Esophagus muscularis mucosa (tissue), 3 donors: ENCODE results near the gene MRPL9.

Experiments used
- CTCF ChIP-seq, 3 experiments: fragments of 200-600 bp in 2 of 3; fragments of 450-650 bp in 1 of 3; sonication (generic) in 2 of 3; IDR thresholded peaks; one replicate each; pipeline ENCODE4 v1.5.1; 2017 to 2019; ENCODE audit warnings: antibody characterized with exemption in 3 of 3, mild to moderate bottlenecking in 2 of 3, moderate library complexity in 1 of 3
- POLR2A ChIP-seq: fragments of 450-650 bp; IDR thresholded peaks from one replicate; pipeline ENCODE4 v1.6.1; 2017; ENCODE audit warnings: antibody characterized with exemption, moderate library complexity, mild to moderate bottlenecking, low read depth

GRCh38 chr1:151720125-151720524 lies 43.2 kb downstream of the MRPL9 start:
- no peak for TF ChIP-seq CTCF (IDR thresholded peaks at IDR 0.05)
- no peak for TF ChIP-seq POLR2A
